ENCODE data around the gene RASL10A. TPM values are rescaled to one million over a fixed set of nuclear protein-coding genes. Genes with fewer than 3 reads are reported as not detected.

RASL10A gene
- total RNA-seq, 1 experiment from 2014 or later, result not detected

- no peak for DNase-seq (ENCODE audit: low read depth)
- in situ Hi-C loops (cut with HindIII; ENCODE audit: low pct_unique_long_range_greater_than_20kb, low sequenced_read_pairs), result no loop called here
Observed at GRCh38 chr22:29265305-29265704, 50.2 kb downstream of the RASL10A start.

- no peak for DNase-seq (ENCODE audit: low read depth)
Observed at GRCh38 chr22:29263791-29264276, 51.7 kb downstream of the RASL10A start.

More at GRCh38 chr22:29263791-29264276, 51.7 kb downstream of the RASL10A start:
- in situ Hi-C loops (cut with HindIII; ENCODE audit: low pct_unique_long_range_greater_than_20kb, low sequenced_read_pairs), result no loop called here

Other genes with a start within 250 kb of the RASL10A start
- 4.8 and 8.4 TPM in 2 replicates for gene KREMEN1, start 242.7 kb downstream of the RASL10A start, total RNA-seq (2014; rRNA removed; shearing (Covaris generic); ENCODE audit: low replicate concordance)
- gene EMID1, start 109.8 kb downstream of the RASL10A start, total RNA-seq (2014; rRNA removed; shearing (Covaris generic); ENCODE audit: low replicate concordance), result 0.37 and 1.6 TPM in 2 replicates
- 52.2 and 61.5 TPM in 2 replicates for gene RHBDD3, start 47.7 kb downstream of the RASL10A start, total RNA-seq (2014; rRNA removed; shearing (Covaris generic); ENCODE audit: low replicate concordance)
- gene EWSR1, start 47.4 kb downstream of the RASL10A start, total RNA-seq (2014; rRNA removed; shearing (Covaris generic); ENCODE audit: low replicate concordance), result 172 and 173 TPM in 2 replicates
- 18.5 and 20.8 TPM in 2 replicates for gene GAS2L1, start 9.0 kb downstream of the RASL10A start, total RNA-seq (2014; rRNA removed; shearing (Covaris generic); ENCODE audit: low replicate concordance)
- gene AP1B1, start 72.9 kb upstream of the RASL10A start, total RNA-seq (2014; rRNA removed; shearing (Covaris generic); ENCODE audit: low replicate concordance), result 70.2 and 102 TPM in 2 replicates
- not detected in 2 replicates for gene RFPL1, start 122.9 kb upstream of the RASL10A start, total RNA-seq (2014; rRNA removed; shearing (Covaris generic); ENCODE audit: low replicate concordance)
- not detected in 2 replicates for gene NEFH, start 164.5 kb upstream of the RASL10A start, total RNA-seq (2014; rRNA removed; shearing (Covaris generic); ENCODE audit: low replicate concordance)
- gene THOC5, start 238.1 kb upstream of the RASL10A start, total RNA-seq (2014; rRNA removed; shearing (Covaris generic); ENCODE audit: low replicate concordance), result 75.3 and 88.4 TPM in 2 replicates